MM.1S (cell line): ENCODE results near the gene AGAP1.

Experiments used
- DNase-seq: peaks from one replicate; pipeline ENCODE4 v3.0.0-alpha.2; 2015
- H2AFZ ChIP-seq: fragments of 300-600 bp; sonication (generic); 2 replicates; pipeline ENCODE4 v1.6.0; 2016; ENCODE audit warnings: antibody characterized with exemption, low read length
- H3F3A ChIP-seq: fragments of 300-600 bp; sonication (generic); 2 replicates; pipeline ENCODE4 v1.6.1; 2016; ENCODE audit warnings: mild to moderate bottlenecking, antibody characterized with exemption, low read length, moderate library complexity, mixed read lengths; ENCODE audit not compliant: insufficient read depth
- H3K27ac ChIP-seq: fragments of 300-600 bp; sonication (generic); 2 replicates; pipeline ENCODE4 v1.5.1; 2016; ENCODE audit warnings: mild to moderate bottlenecking, low read length
- H3K27me3 ChIP-seq: fragments of 300-600 bp; sonication (generic); replicated peaks from 2 replicates; pipeline ENCODE4 v1.6.0; 2016; ENCODE audit warnings: low read length; ENCODE audit not compliant: insufficient read depth
- H3K36me3 ChIP-seq: fragments of 300-600 bp; sonication (generic); replicated peaks from 2 replicates; pipeline ENCODE4 v1.6.1; 2016; ENCODE audit warnings: mild to moderate bottlenecking, low read length, mixed read lengths; ENCODE audit not compliant: insufficient read depth
- H3K4me1 ChIP-seq: fragments of 300-600 bp; sonication (generic); 2 replicates; pipeline ENCODE4 v1.6.1; 2016; ENCODE audit warnings: low read length, mixed read lengths
- H3K4me2 ChIP-seq: fragments of 300-600 bp; sonication (generic); 2 replicates; pipeline ENCODE4 v1.6.0; 2016; ENCODE audit warnings: low read depth, low read length
- H3K4me3 ChIP-seq: fragments of 300-600 bp; sonication (generic); 2 replicates; pipeline ENCODE4 v1.5.1; 2016; ENCODE audit warnings: low read length, mixed read lengths
- H3K79me2 ChIP-seq: fragments of 300-600 bp; sonication (generic); 2 replicates; pipeline ENCODE4 v1.6.1; 2016; ENCODE audit warnings: mixed run types, low read length, mixed read lengths
- H3K9ac ChIP-seq: fragments of 300-600 bp; sonication (generic); 2 replicates; pipeline ENCODE4 v1.6.1; 2016; ENCODE audit warnings: low read length, mixed read lengths
- H3K9me2 ChIP-seq: fragments of 300-600 bp; sonication (generic); replicated peaks from 2 replicates; pipeline ENCODE4 v1.6.1; 2016; ENCODE audit warnings: mild to moderate bottlenecking, low read length, mixed read lengths; ENCODE audit not compliant: insufficient read depth
- H3K9me3 ChIP-seq: fragments of 300-600 bp; sonication (generic); replicated peaks from 2 replicates; pipeline ENCODE4 v1.6.1; 2016; ENCODE audit warnings: mild to moderate bottlenecking, low read length, mixed read lengths; ENCODE audit not compliant: insufficient read depth
- H4K20me1 ChIP-seq: fragments of 300-600 bp; sonication (generic); 2 replicates; pipeline ENCODE4 v1.6.1; 2016; ENCODE audit warnings: mild to moderate bottlenecking, low read length, moderate library complexity, mixed read lengths; ENCODE audit not compliant: insufficient read depth
- CTCF ChIP-seq: fragments of 300-600 bp; sonication (generic); IDR thresholded peaks from 2 replicates; pipeline ENCODE4 v1.5.1; 2016; ENCODE audit warnings: antibody characterized with exemption, low read length, mixed read lengths
- EZH2 ChIP-seq: fragments of 300-600 bp; sonication (generic); optimal IDR thresholded peaks from 2 replicates; pipeline ENCODE3; 2017; ENCODE audit warnings: low read depth, mild to moderate bottlenecking, antibody characterized with exemption, low read length, mixed read lengths
- EZH2phosphoT487 ChIP-seq: fragments of 300-600 bp; sonication (generic); IDR thresholded peaks from 2 replicates; pipeline ENCODE4 v1.6.1; 2018; ENCODE audit warnings: antibody characterized with exemption, low read length

AGAP1 gene

GRCh38 chr2:235557903-235558302, 64.1 kb downstream of the AGAP1 start:
- Histone ChIP-seq H3K27ac (no peak overlapping the region), H3K9ac (no peak overlapping the region), H3K9me3 (no peaks in the 10 kb centered on the region), H3K4me3 (no peak overlapping the region), H2AFZ (no peak overlapping the region), H3K4me1 (peaks cover 22% of the 10 kb centered on the region), H3F3A (peaks cover 8% of the 10 kb centered on the region), H3K9me2 (no peaks in the 10 kb centered on the region), H3K36me3 (no peaks in the 10 kb centered on the region), H3K27me3 (no peaks in the 10 kb centered on the region), H3K4me2 (no peak overlapping the region), H4K20me1 (no peaks in the 10 kb centered on the region; the same call in 1 of the 2 replicates), H3K79me2 (peaks cover 100% of the 10 kb centered on the region)
- no peak for DNase-seq
- no peak for TF ChIP-seq CTCF
- TF ChIP-seq EZH2: no peak
- no peak for TF ChIP-seq EZH2phosphoT487

GRCh38 chr2:235558572-235558971, 64.7 kb downstream of the AGAP1 start:
- no peaks in the 10 kb centered on the region; the same call in 1 of the 2 replicates for H4K20me1 ChIP-seq
- no peak for DNase-seq
- H3K9me3 ChIP-seq: no peaks in the 10 kb centered on the region
- H3K9ac ChIP-seq: no peak overlapping the region
- H3K36me3 ChIP-seq: no peaks in the 10 kb centered on the region
- no peak overlapping the region for H3K4me2 ChIP-seq
- 0 out of 2 replicates have a peak, but pooled peaks cover 1% of the 10 kb centered on the region for H3F3A ChIP-seq
- peaks cover 100% of the 10 kb centered on the region for H3K79me2 ChIP-seq
- no peak overlapping the region for H3K4me3 ChIP-seq
- no peak for TF ChIP-seq CTCF
- TF ChIP-seq EZH2: no peak
- no peak for TF ChIP-seq EZH2phosphoT487
- no peak overlapping the region for H2AFZ ChIP-seq
- H3K9me2 ChIP-seq: no peaks in the 10 kb centered on the region
- H3K27ac ChIP-seq: no peak overlapping the region
- no peaks in the 10 kb centered on the region for H3K27me3 ChIP-seq
- H3K4me1 ChIP-seq: peaks cover 15% of the 10 kb centered on the region

- H3K27ac ChIP-seq: no peak overlapping the region
- no peak for TF ChIP-seq EZH2phosphoT487
- no peak for TF ChIP-seq CTCF
- no peak for TF ChIP-seq EZH2
- no peak overlapping the region for H3K4me3 ChIP-seq
- H3K4me1 ChIP-seq: 0 out of 2 replicates have a peak, but pooled peaks cover 13% of the 10 kb centered on the region
- H3K27me3 ChIP-seq: no peaks in the 10 kb centered on the region
- H3K79me2 ChIP-seq: peaks cover 100% of the 10 kb centered on the region
- no peak overlapping the region for H3K4me2 ChIP-seq
- no peak overlapping the region for H3K9ac ChIP-seq
- H3K9me3 ChIP-seq: no peaks in the 10 kb centered on the region
- H3K9me2 ChIP-seq: no peaks in the 10 kb centered on the region
- no peaks in the 10 kb centered on the region for H3K36me3 ChIP-seq
- no peaks in the 10 kb centered on the region; the same call in 1 of the 2 replicates for H4K20me1 ChIP-seq
- no peak for DNase-seq
- no peak overlapping the region for H2AFZ ChIP-seq
- no peaks in the 10 kb centered on the region for H3F3A ChIP-seq
Observed at GRCh38 chr2:235560345-235560744, 66.5 kb downstream of the AGAP1 start.
